AG09309 (cell line): ENCODE measurements around the gene CYP46A1.
A peak's percentile ranks its signal among the peaks of the same experiment; 100 is the strongest.

Experiments
- DNase-seq: peaks from one replicate; pipeline ENCODE4 v3.0.0-alpha.2; 2010; ENCODE audit warnings: low read depth
- H3K4me3 ChIP-seq: 2 replicates; pipeline ENCODE4 v1.5.1; 2011; ENCODE audit warnings: mild to moderate bottlenecking, low read depth, low read length, moderate library complexity; ENCODE audit not compliant: control insufficient read depth
- TF ChIP-seq, protein P1 (sequence below): IDR thresholded peaks from 2 replicates; pipeline ENCODE4 v1.5.1; 2011; ENCODE audit warnings: mild to moderate bottlenecking, low read depth, low read length, inconsistent platforms; ENCODE audit not compliant: insufficient read depth, control insufficient read depth; ENCODE audit errors: missing control alignments

The CYP46A1 gene

DNA sequence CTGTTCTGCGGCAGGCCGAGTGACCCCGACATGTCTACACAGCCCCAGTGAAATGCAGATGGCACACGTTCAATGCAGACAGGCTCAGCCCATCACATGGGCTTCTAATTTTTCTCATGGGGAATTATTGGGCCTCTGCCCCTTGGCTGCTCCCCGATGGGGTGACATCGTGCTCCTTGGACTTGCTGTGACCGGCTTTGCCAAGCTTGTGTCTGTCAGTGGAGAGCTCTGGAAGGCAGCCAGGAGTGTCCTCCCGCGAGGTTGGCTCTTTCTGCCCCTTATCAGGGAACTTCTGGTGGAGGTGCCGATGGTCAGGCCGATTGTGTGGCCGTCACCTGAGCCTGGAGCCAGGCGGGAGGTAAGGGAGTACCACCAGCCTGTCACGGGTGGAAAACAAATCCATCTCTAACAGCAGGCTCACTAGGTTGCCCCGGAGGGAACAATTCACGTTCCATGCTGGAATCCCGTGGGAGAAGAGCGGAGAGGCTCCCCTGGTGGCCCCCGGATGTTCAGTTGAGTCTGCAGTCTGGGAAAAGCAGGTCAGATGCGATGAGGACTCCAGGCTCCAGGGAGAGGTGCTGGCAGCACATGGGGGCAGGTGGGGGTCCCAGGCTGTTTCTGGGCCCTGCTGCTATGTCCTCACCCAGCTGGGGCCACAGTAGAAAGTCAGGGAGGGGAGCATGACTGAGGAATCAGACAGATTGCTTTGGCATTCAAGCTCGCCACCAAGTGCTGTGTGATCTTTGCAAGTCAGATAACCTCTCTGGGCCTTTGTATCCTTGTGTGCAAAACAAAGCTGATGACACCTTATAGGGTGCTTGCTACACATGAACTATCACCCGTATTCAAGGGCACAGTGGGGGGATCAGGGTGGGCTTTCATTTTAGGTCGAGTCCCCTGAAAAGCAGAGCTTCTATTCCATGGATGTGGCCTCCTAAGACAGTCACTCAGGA lies 65.9 kb downstream of the CYP46A1 start:
- DNase-seq, result no peak
- TF ChIP-seq, protein P1, sequence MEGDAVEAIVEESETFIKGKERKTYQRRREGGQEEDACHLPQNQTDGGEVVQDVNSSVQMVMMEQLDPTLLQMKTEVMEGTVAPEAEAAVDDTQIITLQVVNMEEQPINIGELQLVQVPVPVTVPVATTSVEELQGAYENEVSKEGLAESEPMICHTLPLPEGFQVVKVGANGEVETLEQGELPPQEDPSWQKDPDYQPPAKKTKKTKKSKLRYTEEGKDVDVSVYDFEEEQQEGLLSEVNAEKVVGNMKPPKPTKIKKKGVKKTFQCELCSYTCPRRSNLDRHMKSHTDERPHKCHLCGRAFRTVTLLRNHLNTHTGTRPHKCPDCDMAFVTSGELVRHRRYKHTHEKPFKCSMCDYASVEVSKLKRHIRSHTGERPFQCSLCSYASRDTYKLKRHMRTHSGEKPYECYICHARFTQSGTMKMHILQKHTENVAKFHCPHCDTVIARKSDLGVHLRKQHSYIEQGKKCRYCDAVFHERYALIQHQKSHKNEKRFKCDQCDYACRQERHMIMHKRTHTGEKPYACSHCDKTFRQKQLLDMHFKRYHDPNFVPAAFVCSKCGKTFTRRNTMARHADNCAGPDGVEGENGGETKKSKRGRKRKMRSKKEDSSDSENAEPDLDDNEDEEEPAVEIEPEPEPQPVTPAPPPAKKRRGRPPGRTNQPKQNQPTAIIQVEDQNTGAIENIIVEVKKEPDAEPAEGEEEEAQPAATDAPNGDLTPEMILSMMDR, result no peak
- no peak overlapping the region for H3K4me3 ChIP-seq

DNA sequence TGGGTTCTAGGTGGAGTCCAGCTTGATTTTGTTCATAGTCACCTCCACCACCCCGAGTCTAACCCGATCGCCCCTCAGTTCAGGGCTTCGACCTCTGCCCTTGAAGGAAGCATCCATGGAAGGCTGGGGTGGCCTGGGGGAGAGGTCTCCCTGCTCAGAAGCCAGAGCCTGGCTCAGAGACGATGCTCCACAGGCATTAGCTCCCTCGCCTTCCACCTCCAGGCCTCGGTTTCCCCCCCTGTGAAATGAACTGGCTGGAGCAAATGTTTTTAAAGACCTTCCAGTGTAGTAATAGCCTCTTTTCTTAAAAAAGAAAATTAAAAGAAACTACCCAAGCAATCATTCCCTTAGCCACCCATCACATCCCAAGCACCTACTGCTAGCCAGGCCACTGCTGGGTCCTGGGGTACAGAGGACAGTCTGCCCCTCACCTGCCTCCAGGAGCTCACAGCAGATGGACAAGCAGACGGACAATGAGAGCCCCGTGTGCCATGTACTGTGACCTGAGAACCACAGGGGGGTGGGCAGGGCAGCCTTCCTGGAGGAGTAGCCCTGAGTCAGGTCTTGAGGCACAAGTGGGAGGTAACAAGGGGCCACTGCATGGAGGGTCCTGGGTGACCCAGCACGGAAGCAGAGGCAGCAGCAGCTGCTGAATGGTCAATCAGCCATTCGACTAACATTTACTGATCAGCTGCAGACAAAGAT lies 66.8 kb downstream of the CYP46A1 start:
- no peak overlapping the region for H3K4me3 ChIP-seq
- TF ChIP-seq, protein P1, result no peak
- DNase-seq, result no peak

DNA sequence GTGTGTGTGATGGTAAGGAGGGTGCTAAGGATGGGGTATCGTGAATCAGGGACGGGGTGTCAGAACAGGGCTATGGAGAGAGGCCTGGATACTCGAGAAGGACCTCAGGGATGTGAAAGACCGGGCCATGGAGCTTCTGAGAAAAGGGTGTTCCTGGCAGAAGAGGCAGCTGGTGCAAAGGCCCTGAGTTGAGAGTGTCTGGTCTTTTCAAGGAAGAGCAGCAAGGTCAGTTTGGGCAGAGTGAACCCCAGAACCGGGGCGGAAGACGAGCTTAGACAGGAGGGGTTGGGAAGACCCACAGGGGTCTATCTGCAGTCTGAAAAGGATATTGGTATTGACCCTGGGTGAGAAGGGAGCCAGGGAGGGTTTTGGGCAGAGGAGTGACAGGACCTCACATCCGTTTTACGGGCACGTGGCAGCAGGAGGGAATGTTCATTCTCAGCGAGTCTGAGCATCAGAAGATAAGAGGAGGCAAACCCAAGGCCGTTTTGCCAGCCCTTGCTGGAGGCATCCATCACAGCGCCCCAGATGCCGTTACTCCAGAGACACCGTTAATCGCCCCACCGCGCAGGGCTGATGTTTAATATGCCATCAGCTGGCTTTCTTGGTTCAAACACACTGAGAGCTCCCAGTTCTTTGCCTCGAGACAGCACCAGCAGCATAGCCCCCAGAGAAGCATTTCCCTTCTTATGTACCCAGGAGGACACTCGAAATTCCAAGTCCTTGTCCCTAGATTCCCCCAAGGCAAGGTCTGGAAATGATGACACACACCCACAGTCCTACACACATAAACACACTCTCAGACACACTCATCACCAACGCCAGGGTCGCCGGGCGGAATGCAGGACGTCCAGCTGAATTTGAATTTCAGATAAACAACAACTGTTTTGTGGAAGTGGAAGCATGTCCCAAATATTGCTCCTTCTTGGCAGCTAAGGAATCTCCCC lies 67.7 kb downstream of the CYP46A1 start:
- TF ChIP-seq, protein P1, result no peak
- DNase-seq, result no peak
- no peak overlapping the region for H3K4me3 ChIP-seq

DNA sequence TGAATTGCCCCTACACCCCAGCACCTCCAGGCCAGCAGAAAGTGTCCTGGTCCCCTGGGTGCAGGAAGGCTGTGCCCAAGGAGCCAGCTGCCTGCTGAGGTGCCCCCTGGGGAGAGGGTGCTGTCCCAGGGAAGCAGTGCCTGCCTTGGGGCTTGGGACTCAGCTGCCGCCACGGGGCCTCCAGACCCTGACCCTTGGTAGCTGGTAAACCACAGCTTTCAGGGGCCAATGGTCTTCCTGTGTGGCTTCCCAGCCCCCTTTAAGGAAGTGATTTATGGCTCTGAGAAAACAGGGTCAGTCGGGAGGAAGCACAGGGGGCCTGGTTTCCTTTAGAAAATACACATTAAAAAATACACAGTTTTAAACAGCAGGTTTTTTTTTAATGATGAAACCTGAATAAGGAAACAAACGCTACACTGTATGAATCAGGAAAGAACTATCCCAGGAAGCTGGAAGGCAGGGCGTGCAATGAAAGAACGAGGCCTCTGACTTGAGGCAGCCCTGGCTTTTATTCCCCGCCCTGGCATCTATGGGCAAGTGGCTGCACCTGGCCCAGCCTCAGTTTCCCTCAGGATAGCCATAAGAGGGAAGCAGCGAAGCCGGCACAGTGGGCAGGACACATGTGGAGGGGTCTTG lies 68.5 kb downstream of the CYP46A1 start:
- peak; percentile 39 for DNase-seq
- H3K4me3 ChIP-seq, result no peak overlapping the region
- TF ChIP-seq, protein P1, result no peak

DNA sequence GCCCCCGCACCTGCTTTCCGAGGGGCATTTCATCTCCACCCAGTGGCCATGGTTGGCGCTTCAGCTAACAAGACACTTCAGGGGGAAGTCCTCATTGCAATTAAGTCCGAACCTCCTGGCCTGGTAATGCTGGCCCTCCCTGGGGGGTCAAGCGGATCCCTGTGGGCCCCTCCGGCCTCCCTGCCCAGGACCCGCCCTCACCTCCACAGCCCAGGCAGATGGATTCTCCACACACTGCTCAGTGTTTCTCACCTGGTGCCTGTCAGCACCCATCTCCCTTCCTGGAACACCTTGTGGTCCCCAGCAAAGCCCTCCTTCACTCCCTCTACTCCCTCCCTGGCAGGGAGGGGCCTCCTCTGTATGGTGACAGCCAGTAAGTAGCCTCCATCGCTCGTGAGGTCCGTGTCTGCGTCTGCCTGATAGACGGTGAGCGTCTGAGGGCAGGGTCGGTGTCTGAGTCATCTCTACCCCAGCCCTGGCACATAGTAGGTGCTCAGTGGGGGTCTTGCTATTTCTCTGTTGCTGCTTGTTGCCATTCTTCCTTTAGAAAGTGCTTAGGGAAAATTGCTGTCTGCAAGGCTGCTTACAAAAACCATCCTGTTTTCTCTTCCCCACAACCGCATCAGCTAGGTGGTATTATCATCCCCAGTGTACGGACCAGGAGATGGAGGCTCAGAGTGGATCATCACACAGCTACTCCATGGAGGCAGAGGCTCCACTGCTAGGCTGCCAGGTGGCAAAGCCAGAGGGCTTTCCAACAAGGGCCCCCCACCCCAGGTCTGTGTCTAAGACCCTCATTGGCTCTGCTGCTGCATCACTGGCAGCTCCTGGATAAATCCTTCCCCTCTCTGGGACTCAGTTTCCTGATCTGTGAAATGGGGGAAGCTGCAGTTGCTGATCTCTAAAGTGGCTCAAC lies 69.4 kb downstream of the CYP46A1 start:
- TF ChIP-seq, protein P1, result peak; percentile 14
- H3K4me3 ChIP-seq, result no peak overlapping the region
- DNase-seq, result no peak
